GM23338 (cell line): Measurements from ENCODE around the gene UTS2R. TPM values are rescaled to one million over a fixed set of nuclear protein-coding genes. Genes with fewer than 3 reads are reported as not detected.
A peak's percentile ranks its signal among the peaks of the same experiment; 100 is the strongest.

Experiments used
- ATAC-seq: fragments of 200-7000 bp; cut with Tn5 transposase; 3 replicates; pipeline ENCODE4 v1.9.1; 2020
- DNase-seq: peaks from one replicate; pipeline ENCODE4 v3.0.0-alpha.2; 2015; ENCODE audit warnings: low spot score
- H2AFZ ChIP-seq: fragments of 200-600 bp; sonication (generic); 2 replicates; pipeline ENCODE4 v1.8.0; 2016; ENCODE audit warnings: antibody characterized with exemption, mild to moderate bottlenecking, moderate library complexity
- H3F3A ChIP-seq: fragments of 200-600 bp; sonication (generic); replicated peaks from 2 replicates; pipeline ENCODE4 v1.8.0; 2017; ENCODE audit warnings: antibody characterized with exemption, mixed run types, low read depth
- H3K27ac ChIP-seq: fragments of 200-600 bp; sonication (generic); 2 replicates; pipeline ENCODE4 v1.6.1; 2016; ENCODE audit warnings: low read depth
- H3K27me3 ChIP-seq: fragments of 200-600 bp; sonication (generic); 2 replicates; pipeline ENCODE4 v1.8.0; 2016; ENCODE audit warnings: mild to moderate bottlenecking, mixed run types, moderate library complexity; ENCODE audit not compliant: insufficient read depth
- H3K36me3 ChIP-seq: fragments of 200-600 bp; sonication (generic); 2 replicates; pipeline ENCODE4 v1.8.0; 2016; ENCODE audit warnings: mild to moderate bottlenecking; ENCODE audit not compliant: insufficient read depth
- H3K4me1 ChIP-seq: fragments of 200-600 bp; sonication (generic); 2 replicates; pipeline ENCODE4 v1.8.0; 2016; ENCODE audit warnings: mild to moderate bottlenecking, moderate library complexity; ENCODE audit not compliant: insufficient read depth
- H3K4me2 ChIP-seq: fragments of 200-600 bp; sonication (generic); 2 replicates; pipeline ENCODE4 v1.7.1; 2017; ENCODE audit warnings: mixed run types
- H3K4me3 ChIP-seq: fragments of 200-600 bp; sonication (generic); 2 replicates; pipeline ENCODE4 v1.6.1; 2016; ENCODE audit warnings: mixed run types
- H3K79me2 ChIP-seq: fragments of 200-600 bp; sonication (generic); replicated peaks from 2 replicates; pipeline ENCODE4 v1.8.0; 2017; ENCODE audit warnings: mild to moderate bottlenecking; ENCODE audit not compliant: insufficient read depth
- H3K9me2 ChIP-seq: fragments of 200-600 bp; sonication (generic); 2 replicates; pipeline ENCODE4 v1.8.0; 2017; ENCODE audit not compliant: insufficient read depth
- H4K20me1 ChIP-seq: fragments of 200-600 bp; sonication (generic); replicated peaks from 2 replicates; pipeline ENCODE4 v1.8.0; 2017; ENCODE audit warnings: mild to moderate bottlenecking; ENCODE audit not compliant: insufficient read depth
- H3K27ac Mint-ChIP-seq: 2 replicates; pipeline ENCODE4 v1.8.0; 2020; ENCODE audit warnings: inconsistent platforms, mild to moderate bottlenecking, moderate library complexity, mixed read lengths
- H3K27me3 Mint-ChIP-seq: 3 replicates; pipeline ENCODE4 v1.8.0; 2022; ENCODE audit warnings: low read depth, mild to moderate bottlenecking, moderate library complexity, mixed read lengths, inconsistent platforms; ENCODE audit not compliant: insufficient read depth, poor library complexity
- H3K36me3 Mint-ChIP-seq: 3 replicates; pipeline ENCODE4 v1.8.0; 2021; ENCODE audit warnings: low read depth, mild to moderate bottlenecking, inconsistent platforms, moderate library complexity, mixed read lengths
- H3K4me1 Mint-ChIP-seq: 3 replicates; pipeline ENCODE4 v1.8.0; 2020; ENCODE audit warnings: mild to moderate bottlenecking, inconsistent platforms, mixed read lengths
- H3K4me3 Mint-ChIP-seq: 3 replicates; pipeline ENCODE4 v1.8.0; 2021; ENCODE audit warnings: moderate library complexity, mild to moderate bottlenecking, inconsistent platforms, mixed read lengths
- H3K9me3 Mint-ChIP-seq: 3 replicates; pipeline ENCODE4 v1.8.0; 2020; ENCODE audit warnings: moderate library complexity, mild to moderate bottlenecking, inconsistent platforms, mixed read lengths
- CREB1 ChIP-seq: fragments of 250-450 bp; sonication (Bioruptor Pico); IDR thresholded peaks from 2 replicates; pipeline ENCODE4 v1.5.0; 2020; ENCODE audit warnings: low read depth, mild to moderate bottlenecking, moderate library complexity
- EZH2 ChIP-seq: fragments of 200-600 bp; sonication (generic); IDR thresholded peaks from one replicate; pipeline ENCODE4 v1.8.0; 2017; ENCODE audit warnings: antibody characterized with exemption, mild to moderate bottlenecking, low read depth; ENCODE audit not compliant: unreplicated experiment
- EZH2phosphoT487 ChIP-seq: fragments of 200-600 bp; sonication (generic); IDR thresholded peaks from one replicate; pipeline ENCODE4 v1.8.1; 2018; ENCODE audit warnings: antibody characterized with exemption; ENCODE audit not compliant: unreplicated experiment
- JUNB ChIP-seq: IDR thresholded peaks from one replicate; pipeline ENCODE4 v1.6.1; 2016; ENCODE audit warnings: antibody characterized with exemption; ENCODE audit not compliant: unreplicated experiment
- NANOG ChIP-seq: IDR thresholded peaks from 2 replicates; pipeline ENCODE4 v1.6.1; 2016; ENCODE audit warnings: antibody characterized with exemption, borderline replicate concordance
- POLR2AphosphoS5 ChIP-seq: IDR thresholded peaks from 2 replicates; pipeline ENCODE4 v1.6.1; 2016; ENCODE audit warnings: antibody characterized with exemption, low read depth
- ZNF114 ChIP-seq: fragments of 250-450 bp; sonication (Bioruptor Pico); IDR thresholded peaks from 2 replicates; pipeline ENCODE4 v1.5.0; 2020; ENCODE audit warnings: mild to moderate bottlenecking, moderate library complexity
- ZNF331 ChIP-seq: fragments of 250-450 bp; sonication (Bioruptor Pico); IDR thresholded peaks from 2 replicates; pipeline ENCODE4 v1.5.0; 2020; ENCODE audit warnings: low read depth, mild to moderate bottlenecking, moderate library complexity
- polyA plus RNA-seq: library from polyadenylated mRNA; unstranded; fragments of >200 nt; fragmentation: Nextera tagmentation; extraction: Ambion mirVana; gene quantifications from 2 replicates; pipeline ENCODE4 v1.2.1, GENCODE V29; 2016
- total RNA-seq: library from RNA; depleted of rRNA; stranded (reverse); fragments of >200 nt; shearing (Covaris generic); gene quantifications from 2 replicates; pipeline ENCODE4 v1.2.3, GENCODE V29; 2014
- TF ChIP-seq, protein P1 (sequence below), 2 experiments: fragments of 200-600 bp in 1 of 2; sonication (generic) in 1 of 2; conservative IDR thresholded peaks; 2 replicates each; pipeline versions ENCODE4 v1.5.1 to v1.6.1; 2016 to 2017; ENCODE audit warnings: antibody characterized with exemption in 2 of 2, low read depth in 2 of 2, mild to moderate bottlenecking in 2 of 2, moderate library complexity in 1 of 2
- TF ChIP-seq, protein P2 (sequence below): IDR thresholded peaks from one replicate; pipeline ENCODE4 v1.6.1; 2018; ENCODE audit warnings: antibody characterized with exemption; ENCODE audit not compliant: unreplicated experiment

Gene UTS2R
- total and polyA plus RNA-seq, 2 experiments from 2014 or later: 0.49 TPM; not detected in 1

DNA sequence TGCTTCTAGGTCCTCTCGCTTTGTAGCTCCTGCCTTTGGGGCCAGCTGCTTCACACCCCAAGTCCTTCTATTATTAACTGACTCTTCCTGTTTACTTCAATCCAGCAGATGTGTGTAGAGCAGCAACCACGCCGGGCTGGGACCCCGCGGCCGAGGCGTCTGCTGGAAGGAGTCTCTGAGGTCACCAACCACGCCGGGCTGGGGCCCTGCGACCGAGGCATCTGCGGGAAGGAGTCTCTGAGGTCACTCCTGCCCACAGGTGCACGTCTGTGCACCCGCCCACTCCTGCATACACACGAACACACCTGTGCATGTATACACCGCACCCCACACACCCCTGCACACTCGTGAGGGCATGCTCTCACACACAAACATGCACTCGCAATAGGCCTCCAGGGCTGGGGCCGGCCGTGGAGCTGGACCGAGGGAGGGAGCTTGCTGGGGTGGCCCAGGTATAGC, 20.3 kb upstream of the UTS2R start (continued):
- TF ChIP-seq, protein P1, sequence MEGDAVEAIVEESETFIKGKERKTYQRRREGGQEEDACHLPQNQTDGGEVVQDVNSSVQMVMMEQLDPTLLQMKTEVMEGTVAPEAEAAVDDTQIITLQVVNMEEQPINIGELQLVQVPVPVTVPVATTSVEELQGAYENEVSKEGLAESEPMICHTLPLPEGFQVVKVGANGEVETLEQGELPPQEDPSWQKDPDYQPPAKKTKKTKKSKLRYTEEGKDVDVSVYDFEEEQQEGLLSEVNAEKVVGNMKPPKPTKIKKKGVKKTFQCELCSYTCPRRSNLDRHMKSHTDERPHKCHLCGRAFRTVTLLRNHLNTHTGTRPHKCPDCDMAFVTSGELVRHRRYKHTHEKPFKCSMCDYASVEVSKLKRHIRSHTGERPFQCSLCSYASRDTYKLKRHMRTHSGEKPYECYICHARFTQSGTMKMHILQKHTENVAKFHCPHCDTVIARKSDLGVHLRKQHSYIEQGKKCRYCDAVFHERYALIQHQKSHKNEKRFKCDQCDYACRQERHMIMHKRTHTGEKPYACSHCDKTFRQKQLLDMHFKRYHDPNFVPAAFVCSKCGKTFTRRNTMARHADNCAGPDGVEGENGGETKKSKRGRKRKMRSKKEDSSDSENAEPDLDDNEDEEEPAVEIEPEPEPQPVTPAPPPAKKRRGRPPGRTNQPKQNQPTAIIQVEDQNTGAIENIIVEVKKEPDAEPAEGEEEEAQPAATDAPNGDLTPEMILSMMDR (conservative IDR thresholded peaks at IDR 0.05; ENCODE audit: low read depth in 2 of 2): no peak
- TF ChIP-seq EZH2 (no peak), EZH2phosphoT487 (no peak), JUNB (no peak), POLR2AphosphoS5 (no peak), ZNF331 (CRISPR knock-in tag) (no peak), CREB1 (CRISPR knock-in tag) (no peak), NANOG (no peak)

DNA sequence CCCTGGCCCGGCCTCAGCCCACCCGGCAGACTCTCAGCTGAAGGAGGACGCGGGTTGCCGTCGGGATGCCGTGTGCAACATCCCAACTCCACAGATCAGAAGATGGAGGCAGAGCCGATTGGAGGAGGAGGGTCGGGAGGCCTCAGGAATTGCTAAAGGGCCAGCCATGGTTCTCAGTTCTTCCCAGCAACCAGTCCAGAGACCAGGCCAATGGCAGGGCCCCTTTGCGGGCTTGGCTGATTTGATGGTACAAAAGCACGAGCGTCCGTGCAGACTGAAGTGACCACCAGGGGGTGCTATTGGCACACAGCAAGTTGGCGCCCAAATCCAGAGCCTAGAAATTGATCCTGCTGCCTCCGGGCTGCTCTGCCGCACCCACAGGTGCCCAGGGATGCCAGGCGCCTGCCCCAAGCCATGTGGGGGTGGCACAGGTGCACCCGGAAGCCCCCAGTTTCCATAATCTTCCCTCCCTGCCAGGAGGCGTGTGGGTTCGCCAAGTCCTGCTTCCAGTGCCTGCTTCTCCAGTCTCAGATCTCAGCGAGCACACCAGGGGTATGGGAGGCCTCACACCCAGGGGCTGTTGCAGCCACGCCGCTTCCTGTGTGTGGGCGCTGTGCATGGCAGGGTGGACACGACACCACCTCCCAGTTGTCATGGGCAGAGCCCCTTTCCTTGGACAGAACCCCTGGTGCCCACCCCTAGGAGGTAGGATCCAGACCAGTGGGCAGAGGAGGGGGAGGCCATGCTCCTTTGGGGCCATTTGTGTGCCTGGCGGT, 19.7 kb upstream of the UTS2R start:
- H3K27me3 Mint-ChIP-seq: peaks cover 11% of the 10 kb centered on the region
- H3K27ac Mint-ChIP-seq: no peak overlapping the region
- TF ChIP-seq EZH2phosphoT487 (no peak), JUNB (no peak), POLR2AphosphoS5 (no peak), ZNF331 (CRISPR knock-in tag) (no peak), ZNF114 (CRISPR knock-in tag) (no peak)
- TF ChIP-seq, protein P1 (conservative IDR thresholded peaks at IDR 0.05; ENCODE audit: low read depth in 2 of 2): peak; percentile 88 to 94
- TF ChIP-seq, protein P2, sequence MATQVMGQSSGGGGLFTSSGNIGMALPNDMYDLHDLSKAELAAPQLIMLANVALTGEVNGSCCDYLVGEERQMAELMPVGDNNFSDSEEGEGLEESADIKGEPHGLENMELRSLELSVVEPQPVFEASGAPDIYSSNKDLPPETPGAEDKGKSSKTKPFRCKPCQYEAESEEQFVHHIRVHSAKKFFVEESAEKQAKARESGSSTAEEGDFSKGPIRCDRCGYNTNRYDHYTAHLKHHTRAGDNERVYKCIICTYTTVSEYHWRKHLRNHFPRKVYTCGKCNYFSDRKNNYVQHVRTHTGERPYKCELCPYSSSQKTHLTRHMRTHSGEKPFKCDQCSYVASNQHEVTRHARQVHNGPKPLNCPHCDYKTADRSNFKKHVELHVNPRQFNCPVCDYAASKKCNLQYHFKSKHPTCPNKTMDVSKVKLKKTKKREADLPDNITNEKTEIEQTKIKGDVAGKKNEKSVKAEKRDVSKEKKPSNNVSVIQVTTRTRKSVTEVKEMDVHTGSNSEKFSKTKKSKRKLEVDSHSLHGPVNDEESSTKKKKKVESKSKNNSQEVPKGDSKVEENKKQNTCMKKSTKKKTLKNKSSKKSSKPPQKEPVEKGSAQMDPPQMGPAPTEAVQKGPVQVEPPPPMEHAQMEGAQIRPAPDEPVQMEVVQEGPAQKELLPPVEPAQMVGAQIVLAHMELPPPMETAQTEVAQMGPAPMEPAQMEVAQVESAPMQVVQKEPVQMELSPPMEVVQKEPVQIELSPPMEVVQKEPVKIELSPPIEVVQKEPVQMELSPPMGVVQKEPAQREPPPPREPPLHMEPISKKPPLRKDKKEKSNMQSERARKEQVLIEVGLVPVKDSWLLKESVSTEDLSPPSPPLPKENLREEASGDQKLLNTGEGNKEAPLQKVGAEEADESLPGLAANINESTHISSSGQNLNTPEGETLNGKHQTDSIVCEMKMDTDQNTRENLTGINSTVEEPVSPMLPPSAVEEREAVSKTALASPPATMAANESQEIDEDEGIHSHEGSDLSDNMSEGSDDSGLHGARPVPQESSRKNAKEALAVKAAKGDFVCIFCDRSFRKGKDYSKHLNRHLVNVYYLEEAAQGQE: peak; percentile 35
- H3K4me2 ChIP-seq: no peak overlapping the region
- no peak overlapping the region for H3K27ac ChIP-seq
- DNase-seq (peak; percentile 97), ATAC-seq (peak; percentile 95)
- H2AFZ ChIP-seq: peak overlapping the region; percentile 84; the same call in 1 of the 2 replicates
- H3K9me2 ChIP-seq: no peaks in the 10 kb centered on the region
- H3K36me3 Mint-ChIP-seq: no peaks in the 10 kb centered on the region
- H3F3A ChIP-seq: no peaks in the 10 kb centered on the region
- H3K27me3 ChIP-seq: no peaks in the 10 kb centered on the region
- H3K36me3 ChIP-seq: no peaks in the 10 kb centered on the region
- H3K79me2 ChIP-seq: no peaks in the 10 kb centered on the region
- H3K4me1 ChIP-seq: no peaks in the 10 kb centered on the region
- no peak overlapping the region for H3K4me3 ChIP-seq
- H4K20me1 ChIP-seq: no peaks in the 10 kb centered on the region
- no peaks in the 10 kb centered on the region for H3K9me3 Mint-ChIP-seq
- H3K4me3 Mint-ChIP-seq: no peak overlapping the region
- peaks cover 5% of the 10 kb centered on the region for H3K4me1 Mint-ChIP-seq
